Stimulated activated CD8-positive, alpha-beta memory T cell treated with anti-CD3 and anti-CD28 coated beads, Interleukin-2, amount 100 ng/mL, for 48 hours (primary cell): ENCODE measurements around the gene GLT6D1.
"Not testable (repeated sequence)": the region's sequence is repeated elsewhere in the genome, so short reads cannot be mapped to it uniquely, and the experiment has no call there.

Experiments
- DNase-seq, 2 donors: peaks; one replicate each; pipeline ENCODE4 v3.0.0-alpha.2; 2020; ENCODE audit warnings: low read depth in 2 of 2

The GLT6D1 gene, protein sequence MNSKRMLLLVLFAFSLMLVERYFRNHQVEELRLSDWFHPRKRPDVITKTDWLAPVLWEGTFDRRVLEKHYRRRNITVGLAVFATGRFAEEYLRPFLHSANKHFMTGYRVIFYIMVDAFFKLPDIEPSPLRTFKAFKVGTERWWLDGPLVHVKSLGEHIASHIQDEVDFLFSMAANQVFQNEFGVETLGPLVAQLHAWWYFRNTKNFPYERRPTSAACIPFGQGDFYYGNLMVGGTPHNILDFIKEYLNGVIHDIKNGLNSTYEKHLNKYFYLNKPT

DNA sequence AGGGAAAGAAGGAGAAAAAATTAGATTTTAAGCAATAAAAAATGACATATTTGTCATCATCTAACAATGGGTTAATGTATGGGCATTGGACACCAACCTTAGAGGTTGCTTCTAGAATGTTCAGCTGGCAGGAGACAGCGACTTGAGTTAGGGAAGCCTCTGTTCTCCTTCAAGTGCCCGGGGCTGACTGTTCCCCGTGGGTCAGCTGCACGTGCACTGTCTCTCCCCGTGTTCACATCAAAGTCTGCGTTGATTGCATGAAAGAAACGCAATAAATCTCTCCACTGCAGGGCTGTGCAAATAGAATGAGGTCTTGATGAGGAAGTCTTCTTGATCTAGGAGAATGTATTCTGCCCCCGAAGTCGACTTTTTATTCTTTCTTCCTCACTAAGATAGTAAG, at the start of gene GLT6D1:
GLT6D1 (minus strand) TSS at position 345 of the 400 bp plus-strand sequence. CDS start 353 bp downstream, outside the sequence.
- DNase-seq, result no peak

DNA sequence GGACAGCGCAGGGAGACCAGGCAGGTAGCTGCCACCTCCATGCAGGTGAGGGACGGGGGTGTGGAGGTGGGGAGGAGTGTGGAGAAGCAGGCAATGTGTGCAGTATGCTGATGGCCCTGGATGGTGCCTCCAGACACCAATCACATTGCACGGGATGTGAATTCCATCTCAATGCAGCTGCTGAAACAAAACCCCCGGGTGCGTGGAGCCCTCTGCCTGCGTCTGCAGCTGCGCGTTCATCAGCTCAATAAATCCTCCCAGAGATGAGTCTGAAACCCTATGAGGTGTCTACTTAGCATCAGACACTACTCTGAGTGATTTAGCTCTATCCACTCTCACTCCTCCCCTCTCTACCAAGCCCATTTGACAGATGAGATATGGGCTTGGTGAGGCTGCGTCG, 49.7 kb upstream of the GLT6D1 start:
- no peak for DNase-seq

DNA sequence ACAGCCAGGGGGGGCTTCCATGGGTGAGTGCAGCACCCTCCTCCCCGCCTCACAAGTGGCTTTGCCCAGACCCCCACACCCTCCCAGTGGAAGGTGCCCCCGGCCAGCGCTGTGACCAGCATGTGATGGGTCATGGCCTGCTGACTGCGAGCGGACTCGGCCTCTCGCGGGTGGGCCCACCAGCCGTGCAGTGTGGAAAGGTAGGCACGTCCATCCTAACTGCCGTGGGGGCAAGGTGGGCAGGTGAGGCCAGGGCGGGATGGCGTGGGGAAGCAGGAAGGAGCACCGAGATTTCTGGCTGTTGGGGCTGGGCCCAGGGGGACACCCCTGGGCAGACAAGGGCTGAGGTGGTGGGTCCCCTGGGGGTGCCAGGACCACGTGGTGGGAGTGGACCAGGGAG, 47.9 kb upstream of the GLT6D1 start:
- DNase-seq, result no peak

DNA sequence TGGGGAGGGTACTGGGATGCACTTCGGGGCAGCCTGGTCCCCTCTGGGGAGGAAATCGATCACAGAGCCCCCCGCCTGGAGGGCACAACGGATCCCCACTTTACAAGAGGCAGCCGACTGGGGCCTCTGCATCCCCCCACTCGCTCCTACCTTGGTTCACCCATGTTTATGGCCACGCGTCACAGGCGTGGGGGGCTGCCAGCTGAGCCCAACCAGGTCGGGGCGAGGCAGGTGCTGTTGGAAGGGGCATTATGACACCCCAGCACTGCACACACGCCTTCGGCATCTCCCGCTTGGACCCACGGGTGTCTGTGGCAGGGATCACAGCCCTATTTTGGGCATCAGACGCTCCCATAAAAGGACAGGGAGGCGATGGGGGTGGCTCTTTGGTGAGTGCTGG, 45.4 kb upstream of the GLT6D1 start:
- DNase-seq, result no peak

DNA sequence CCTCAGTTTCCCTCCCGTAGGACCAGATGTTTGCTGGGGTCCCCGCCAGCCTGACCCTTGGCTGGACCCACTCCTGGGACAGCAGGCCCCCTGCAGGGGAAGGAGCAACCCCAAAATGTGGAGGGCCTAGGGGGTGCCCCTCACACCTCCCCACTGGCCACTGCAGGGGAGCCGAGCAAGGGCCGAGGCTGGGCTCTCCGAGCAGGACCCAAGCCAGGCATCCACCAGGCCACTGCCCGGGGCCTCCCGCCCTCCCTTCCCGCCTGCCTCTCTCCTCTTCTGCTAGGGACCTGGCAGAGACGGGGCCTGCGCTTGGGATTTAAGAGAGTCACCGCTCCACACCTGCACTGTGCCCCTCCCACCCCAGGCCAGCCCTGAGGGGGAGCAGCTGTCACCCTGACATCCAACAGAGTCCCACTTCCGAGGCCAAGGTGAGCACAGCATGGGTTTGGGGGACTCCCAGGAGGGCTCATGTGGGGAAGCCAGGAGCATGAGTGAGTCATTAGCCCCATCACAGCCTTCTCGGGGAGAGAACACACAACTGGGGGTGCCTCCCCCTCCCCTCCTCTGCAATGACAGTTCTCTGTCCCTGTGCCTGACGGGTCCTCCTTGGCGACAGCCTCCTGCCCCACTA, 44.2 kb upstream of the GLT6D1 start:
- DNase-seq, result no peak

DNA sequence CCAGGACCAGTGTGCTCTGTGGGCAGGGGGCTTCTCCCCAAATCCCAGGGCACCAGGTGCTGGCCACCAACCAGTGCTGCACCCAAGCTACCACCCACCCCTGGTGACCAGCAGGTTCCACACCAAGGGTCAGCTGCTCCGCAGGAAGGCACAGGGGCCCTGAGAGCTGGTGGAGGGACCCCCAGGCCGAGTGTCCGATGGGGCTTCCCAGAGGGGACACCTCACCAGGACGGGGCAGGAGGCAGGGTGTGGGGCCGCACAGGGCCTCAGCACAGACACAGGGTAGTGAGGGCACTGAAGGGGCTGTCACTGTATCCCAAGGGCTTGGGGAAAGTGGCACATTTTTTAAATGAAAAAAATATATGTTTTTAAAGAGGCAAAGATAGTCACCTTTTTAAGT, 41.8 kb upstream of the GLT6D1 start:
- no peak for DNase-seq

DNA sequence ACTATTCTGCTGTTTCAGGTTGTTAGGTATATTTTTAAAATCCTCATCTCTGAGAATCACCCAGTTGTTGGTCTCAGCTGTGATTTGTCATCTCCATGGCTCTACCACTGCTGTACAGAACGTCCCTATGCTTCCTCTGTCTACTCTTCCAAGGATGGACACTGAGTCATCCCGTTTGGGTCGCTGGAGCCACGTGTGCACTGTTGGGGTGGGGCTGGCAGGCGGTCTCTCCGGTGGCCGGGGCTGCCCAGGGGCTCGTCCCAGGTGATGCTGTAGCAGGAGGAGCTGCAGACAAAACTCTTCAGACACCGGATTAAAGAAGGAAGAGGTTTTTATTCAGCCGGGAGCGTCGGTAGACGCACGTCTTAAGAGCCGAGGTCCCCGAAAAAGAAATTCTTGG, 40.7 kb upstream of the GLT6D1 start:
- no peak for DNase-seq

DNA sequence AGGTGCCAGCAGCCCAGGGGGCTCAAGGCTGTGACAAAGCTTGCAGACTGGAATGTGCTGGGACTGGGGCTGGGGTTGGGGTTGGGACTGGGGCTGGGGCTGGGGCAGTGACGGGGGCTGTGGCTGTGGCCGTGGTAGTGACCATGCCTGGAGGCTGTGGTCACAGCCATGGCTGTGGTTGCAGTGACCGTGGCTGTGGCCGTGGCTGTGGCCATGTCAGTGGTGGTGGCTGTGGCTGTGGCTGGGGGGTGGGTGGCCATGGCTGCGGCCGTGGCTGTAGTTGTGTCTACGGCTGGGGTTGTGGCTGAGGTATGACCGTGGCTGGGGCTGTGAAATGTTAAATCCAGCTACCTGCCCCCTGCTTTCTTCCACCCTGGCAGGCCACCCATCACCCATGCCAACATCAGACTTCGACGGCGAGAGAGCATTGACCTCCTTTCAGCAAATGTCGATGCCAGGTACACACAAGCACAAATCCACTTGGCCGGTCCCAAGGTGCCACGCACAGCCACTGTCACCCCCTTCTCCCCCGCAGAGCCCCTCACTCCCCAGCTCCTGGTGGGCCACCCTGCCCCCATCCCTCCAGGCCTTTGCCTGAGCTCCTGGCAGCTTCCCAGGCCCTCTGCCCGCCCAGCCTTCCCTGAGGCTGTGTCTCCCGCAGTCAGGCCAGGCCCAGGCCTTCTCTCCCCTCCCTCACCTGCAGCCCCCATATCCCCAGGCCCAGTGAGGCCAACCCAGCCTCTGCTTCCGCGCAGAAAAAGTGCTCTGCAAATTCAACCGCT, 39.1 kb upstream of the GLT6D1 start:
- DNase-seq, result no peak

DNA sequence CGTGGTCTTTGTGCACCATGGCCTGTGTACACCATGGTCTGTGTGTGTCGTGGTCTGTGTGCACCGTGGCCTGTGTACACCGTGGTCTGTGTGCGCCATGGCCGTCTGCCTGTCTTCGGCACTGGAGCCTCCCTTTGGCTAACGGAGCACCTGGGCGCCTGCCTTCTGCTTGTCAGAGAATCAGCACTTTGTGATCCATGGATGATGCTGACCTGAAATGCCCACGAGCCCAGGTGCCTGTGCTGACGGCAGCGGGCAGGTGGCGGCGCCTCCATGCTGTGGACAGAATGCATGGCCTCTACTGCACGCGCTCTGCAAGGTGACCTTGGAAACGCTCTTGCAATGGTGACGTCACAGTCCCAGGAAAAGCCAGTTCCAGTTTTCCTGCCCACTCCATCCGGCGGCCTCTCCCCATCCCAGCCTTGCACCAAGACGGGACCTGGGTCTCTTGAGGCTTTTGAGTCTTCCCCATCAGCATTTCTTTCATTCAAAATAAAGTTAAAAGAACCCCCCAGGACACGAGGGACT, 38.4 kb upstream of the GLT6D1 start:
- DNase-seq, result no peak

DNA sequence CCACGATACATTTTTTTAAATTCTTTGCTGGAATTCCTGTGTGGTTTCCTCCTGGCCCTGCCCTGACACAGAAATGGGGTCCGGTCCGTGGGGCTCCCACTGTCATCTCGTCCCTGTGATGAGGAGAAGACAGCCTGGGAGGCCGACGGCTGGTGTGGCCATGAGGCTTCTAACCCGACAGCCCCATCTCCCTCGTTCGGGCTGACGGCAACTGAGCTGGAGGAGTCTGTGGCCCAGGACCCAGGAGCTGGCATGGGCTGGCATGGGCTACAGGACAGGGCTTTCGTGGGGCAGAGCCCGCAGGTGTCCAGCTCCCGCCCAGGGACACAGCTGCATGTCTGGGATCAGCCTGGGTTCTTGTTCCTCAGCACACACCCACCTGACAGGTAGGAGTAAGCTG, 37.6 kb upstream of the GLT6D1 start:
- no peak for DNase-seq

DNA sequence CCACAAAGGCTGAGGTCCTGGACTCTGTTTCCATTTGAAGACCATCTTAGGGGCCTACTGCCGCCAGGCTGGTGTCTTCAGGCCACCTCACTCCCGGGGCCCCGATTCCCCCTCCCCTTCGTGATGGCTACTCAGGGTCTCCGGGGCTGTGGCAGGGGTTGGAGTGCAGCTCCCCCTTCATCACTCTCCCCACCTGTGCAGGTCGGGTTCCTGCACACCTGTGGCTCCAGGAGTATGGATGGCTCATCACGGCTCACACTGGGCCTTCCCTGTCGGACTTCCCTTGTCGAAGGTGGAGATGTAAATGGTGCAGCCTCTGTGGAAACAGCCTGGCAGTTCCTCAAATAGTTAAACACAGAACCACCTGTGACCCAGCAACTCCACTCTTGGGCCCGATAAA, 35.6 kb upstream of the GLT6D1 start:
- DNase-seq, result no peak

DNA sequence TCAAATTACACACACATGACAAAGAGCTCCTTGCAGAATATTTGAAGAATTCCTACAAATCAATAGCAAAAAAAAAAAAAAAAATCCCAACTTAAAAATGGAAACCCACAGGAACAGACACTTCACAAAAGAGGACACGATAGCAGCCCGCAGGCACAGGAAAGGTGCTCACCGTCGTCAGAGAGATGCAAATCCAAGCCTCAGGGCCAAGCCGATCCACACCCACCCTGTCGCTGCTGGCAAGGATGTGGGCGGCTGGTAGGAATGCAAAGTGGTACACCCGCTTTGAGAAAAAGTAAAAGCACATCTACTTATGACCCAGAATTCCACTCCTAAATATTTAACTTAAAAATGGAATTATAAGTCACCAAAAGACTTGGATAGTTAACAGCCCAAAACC, 34.6 kb upstream of the GLT6D1 start:
- no peak for DNase-seq

DNA sequence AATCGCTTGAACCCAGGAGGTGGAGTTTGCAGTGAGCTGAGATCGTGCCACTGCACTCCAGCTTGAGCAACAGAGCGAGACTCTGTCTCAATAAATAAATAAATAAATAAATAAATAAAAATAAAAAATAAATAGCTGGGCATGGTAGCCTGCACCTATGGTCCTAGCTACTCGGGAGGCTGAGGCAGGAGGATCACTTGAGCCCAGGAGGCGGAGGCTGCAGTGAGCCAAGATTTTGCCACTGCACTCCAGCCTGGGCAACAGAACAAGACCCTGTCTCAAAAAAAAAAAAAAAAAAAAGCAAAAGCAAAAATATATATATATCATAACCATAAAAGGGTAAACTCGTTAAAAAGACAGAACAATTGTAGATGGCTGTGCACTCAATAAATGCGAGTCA, 33.4 kb upstream of the GLT6D1 start:
- DNase-seq, result not testable (repeated sequence)

DNA sequence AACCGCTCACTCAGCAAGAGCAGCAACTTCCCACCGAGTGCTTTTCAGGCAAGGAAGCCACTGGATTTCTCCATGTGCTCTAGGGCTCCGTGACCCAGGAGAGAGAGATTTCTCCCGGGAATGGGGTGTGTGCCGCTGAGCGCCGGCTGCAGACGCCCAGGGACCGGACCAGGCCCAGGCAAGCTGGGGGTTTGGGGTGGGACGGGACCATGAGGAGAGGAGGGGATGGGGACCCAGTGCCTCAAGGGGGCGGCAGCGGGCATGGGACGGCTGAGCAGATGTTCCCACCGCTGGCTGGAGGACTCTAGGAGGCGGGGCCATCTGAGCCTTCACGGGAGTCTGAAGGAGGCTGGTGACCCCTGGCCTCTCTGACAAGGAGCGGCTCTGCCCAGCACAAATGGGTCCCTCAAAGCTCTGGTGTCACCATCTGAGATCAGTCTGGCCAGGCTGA, 32.3 kb upstream of the GLT6D1 start:
- no peak for DNase-seq

DNA sequence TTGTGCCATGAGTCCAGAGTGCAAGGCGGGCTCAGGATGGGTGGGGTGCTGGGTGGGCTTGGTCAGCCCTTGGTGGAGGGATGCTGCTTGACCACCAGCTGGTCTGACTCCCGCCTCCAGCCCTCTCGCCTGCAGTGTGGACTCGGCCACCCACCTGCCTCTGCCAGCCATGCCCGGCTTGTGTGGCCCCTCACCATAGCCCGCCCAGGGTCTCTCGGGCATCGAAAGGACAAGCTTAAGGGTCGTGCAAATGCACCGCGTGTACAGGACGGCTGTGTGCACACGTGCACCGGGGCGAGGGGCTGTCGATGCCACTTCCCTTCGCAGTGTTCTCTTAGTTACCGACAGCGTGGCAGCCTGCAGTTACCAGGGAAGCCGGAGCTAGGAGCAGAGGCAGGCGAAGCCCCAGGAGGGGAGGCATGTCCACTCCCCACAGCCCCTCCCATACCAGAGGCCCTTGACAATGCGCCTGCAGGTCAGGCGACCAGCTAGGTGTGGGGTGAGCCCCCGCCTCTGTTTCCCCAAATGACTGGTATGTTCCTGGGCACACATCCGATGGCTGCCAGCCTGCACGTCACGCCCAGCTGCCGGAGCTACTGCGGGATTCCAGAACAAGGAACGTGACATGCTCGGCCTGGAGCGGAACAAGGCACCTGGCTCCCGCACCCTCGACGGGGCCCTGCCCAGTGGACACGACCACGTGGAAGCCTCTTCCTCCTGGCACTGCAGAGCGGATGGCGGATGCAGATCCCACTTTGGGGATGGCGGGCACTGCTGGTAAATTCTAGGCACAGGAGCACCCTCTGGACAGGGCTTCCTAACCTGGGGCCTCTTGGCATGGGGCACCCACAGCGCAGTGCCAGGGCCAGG, 31.6 kb upstream of the GLT6D1 start:
- DNase-seq, result no peak

DNA sequence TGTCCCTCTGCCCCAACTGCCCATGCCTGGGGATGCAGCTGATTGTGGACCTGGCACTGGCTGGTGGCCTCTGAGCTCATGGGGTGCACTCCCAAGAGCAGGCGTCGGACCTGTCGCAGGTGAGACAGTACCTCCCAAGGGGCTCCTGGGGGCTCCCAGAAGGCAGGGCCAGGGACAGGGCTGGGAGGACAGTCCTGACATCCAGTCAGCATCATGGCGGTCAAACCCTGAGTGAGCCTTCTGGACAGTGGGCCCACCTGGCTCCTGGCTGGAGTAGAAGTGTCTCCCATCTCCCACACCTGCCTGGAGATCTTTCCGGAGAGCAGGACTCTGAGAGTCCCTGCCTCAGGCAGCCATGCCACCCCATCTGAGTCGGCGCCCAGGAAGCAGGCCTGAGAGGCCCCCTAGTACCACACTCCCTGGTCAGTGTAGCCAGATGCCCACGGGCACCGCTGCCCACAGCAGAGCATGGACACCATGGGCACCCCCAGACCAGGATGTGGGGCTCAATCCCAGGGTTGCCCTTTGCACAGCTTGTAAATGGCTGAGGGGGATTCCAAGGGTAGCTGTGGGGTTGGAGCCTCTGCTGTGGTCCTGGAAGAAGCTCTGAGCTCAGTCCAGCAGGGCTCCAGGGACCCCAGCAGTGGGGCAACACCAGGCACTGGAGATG, 30.4 kb upstream of the GLT6D1 start:
- DNase-seq, result no peak

DNA sequence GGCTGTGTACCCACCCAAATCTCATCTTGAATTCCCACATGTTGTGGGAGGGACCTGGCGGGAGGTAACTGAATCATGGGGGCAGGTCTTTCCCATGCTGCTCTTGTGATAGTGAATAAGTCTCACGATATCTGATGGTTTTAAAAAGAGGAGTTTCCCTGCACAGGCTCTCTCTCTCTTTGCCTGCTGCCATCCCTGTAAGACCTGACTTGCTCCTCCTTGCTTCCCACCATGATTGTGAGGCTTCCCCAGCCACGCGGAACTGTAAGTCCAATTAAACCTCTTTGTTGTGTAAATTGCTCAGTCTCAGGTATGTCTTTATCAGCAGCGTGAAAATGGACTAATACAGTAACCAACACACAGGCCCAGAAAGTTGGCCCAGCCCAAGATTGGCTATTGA, 29.7 kb upstream of the GLT6D1 start:
- not testable (repeated sequence) for DNase-seq

DNA sequence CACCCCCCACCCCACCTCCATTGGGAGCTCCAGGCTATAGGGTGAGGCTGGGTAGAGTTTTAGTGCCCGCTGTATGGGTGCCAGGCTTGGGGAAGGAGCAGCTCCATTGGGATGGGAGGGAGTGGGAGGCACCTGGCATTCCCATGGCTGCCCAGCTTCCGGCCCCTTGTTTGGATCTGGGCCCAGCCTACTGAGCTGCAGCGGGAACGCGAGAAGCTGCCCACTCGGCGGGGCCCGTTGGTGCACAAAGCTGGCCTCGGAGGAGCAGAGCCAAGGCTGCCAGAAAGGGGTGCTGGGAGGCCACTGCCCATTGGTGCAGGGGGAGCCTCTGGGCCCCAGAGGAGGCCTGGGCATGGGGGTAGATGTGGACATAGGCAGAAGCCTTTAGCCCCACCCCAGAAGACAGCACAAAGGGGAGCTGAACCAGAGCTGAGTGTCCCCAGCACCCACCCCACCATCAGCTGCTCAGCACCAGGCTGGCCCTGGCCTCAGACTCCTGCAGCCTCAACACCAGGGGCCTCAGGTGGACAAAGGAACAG, 28.2 kb upstream of the GLT6D1 start:
- no peak for DNase-seq

DNA sequence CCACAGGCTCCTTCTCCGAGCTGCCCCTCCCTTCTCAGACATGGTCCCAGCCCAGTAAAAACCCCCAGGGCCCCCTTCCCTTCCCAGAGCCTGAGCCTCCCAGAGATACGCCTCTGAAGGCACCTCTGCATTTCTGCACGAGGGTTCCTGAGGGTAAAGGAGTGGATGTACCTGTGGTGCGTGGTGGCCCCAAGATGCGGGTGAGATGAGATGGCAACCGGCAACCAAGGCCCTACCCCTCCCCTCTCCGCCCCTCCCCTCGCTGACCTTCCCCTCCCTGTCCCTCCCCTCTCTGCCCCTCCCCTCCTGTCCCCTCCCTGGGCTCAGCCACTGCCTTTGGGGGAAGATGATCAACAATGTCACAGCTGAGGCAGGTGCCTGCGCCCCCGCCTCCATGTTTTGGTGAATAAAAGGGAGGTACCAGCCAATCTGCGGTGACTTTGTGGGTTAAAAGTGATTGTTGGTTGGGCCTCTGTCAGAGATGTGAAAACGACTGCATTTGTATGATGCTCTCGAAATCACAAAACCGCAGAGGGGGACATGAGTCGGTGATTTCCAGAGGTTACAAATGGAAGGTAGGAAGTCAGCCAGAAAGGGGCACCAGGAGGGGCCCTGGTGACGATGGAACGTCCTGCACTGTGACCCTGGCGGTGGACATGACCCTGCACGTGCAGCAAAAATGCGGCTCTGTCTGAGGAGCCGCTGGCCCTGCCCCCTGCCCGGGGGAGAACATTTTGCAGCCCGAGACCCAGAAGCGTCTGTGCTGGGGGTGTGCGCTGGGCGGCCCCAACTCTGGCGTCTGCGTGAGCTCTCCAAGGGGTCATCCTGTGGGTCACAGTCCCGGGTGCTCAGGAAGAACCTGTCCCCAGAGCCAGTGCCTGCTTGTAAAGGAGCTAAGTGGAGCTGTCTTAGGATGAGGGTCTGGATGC, 27.5 kb upstream of the GLT6D1 start:
- DNase-seq, result no peak

DNA sequence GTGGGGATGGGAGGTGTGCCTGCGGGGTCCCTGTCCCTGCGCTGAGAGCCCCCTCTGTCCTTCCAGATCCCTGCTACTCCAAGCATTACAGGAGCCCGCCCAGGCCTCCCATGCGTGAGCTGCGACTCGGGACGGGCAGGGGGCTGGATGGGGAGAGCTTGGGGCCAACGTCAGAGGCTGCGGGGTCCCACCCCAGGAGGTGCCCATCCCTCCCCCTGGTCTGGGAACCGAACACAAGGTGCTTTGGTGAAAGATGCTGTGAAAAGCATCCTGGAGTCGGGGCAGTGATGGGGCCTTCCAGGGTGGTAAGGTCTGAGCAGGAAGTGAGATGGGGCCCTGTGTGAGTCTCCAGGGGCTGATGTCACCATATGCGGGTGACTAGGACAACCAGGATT, 26.5 kb upstream of the GLT6D1 start:
- no peak for DNase-seq
